HG03342 (cell line): ENCODE measurements around the gene TCP10L.

Experiments used
- ATAC-seq: cut with Tn5 transposase; IDR thresholded peaks from one replicate; pipeline ENCODE4 v1.9.1; 2021; ENCODE audit warnings: mild to moderate bottlenecking, moderate library complexity; ENCODE audit not compliant: unreplicated experiment

Gene TCP10L

GRCh38 chr21:32523988-32524719, 61.2 kb downstream of the TCP10L start:
- ATAC-seq: no peak
